ENCODE results near the gene CTSZ.

- TF ChIP-seq POLR2A (IDR thresholded peaks at IDR 0.05), result no peak
- TF ChIP-seq CTCF (IDR thresholded peaks at IDR 0.05), result no peak
These were observed 11.4 kb downstream of the CTSZ start for GRCh38 chr20:58995461-58996225.
